Trophoblast cell (in vitro differentiated cells and primary cell): ENCODE results near the gene PRKAR1A.
A peak's percentile ranks its signal among the peaks of the same experiment; 100 is the strongest.

Source experiments
- DNase-seq, 2 donors: peaks; one replicate each; pipeline ENCODE4 v3.0.0-alpha.2; 2016
- H2AFZ ChIP-seq: 2 replicates; pipeline ENCODE4 v1.6.1; 2013; ENCODE audit warnings: low read length, moderate library complexity, mild to moderate bottlenecking; ENCODE audit not compliant: insufficient read depth, poor library complexity
- H2AK5ac ChIP-seq: 2 replicates; pipeline ENCODE4 v1.6.1; 2013; ENCODE audit warnings: mild to moderate bottlenecking, low read length
- H2BK120ac ChIP-seq: 2 replicates; pipeline ENCODE4 v1.6.1; 2013; ENCODE audit warnings: low read length, mild to moderate bottlenecking, moderate library complexity; ENCODE audit not compliant: insufficient read depth, poor library complexity
- H2BK12ac ChIP-seq: 2 replicates; pipeline ENCODE4 v1.6.1; 2013; ENCODE audit warnings: mild to moderate bottlenecking, low read length, moderate library complexity
- H2BK5ac ChIP-seq: 2 replicates; pipeline ENCODE4 v1.6.1; 2013; ENCODE audit warnings: low read length, low read depth, moderate library complexity, mild to moderate bottlenecking; ENCODE audit not compliant: poor library complexity
- H3K14ac ChIP-seq: 2 replicates; pipeline ENCODE4 v1.6.1; 2013; ENCODE audit warnings: mild to moderate bottlenecking, low read length
- H3K18ac ChIP-seq: 2 replicates; pipeline ENCODE4 v1.6.1; 2013; ENCODE audit warnings: mild to moderate bottlenecking, low read length
- H3K23ac ChIP-seq: 2 replicates; pipeline ENCODE4 v1.6.1; 2013; ENCODE audit warnings: low read length
- H3K27ac ChIP-seq: 2 replicates; pipeline ENCODE4 v1.5.1; 2013; ENCODE audit warnings: low read depth, mild to moderate bottlenecking, inconsistent platforms, low read length, moderate library complexity
- H3K27me3 ChIP-seq: 2 replicates; pipeline ENCODE4 v1.6.1; 2013; ENCODE audit warnings: inconsistent platforms, mild to moderate bottlenecking, low read length, moderate library complexity; ENCODE audit not compliant: insufficient read depth
- H3K36me3 ChIP-seq, 2 experiments: 1 replicate in 1 of 2; 2 replicates in 1 of 2; pipeline ENCODE4 v1.6.1; 2013; ENCODE audit warnings: low read length in 2 of 2, mild to moderate bottlenecking in 2 of 2, moderate library complexity in 1 of 2; ENCODE audit not compliant: insufficient read depth in 2 of 2, control insufficient read depth in 1 of 2
- H3K4ac ChIP-seq: 2 replicates; pipeline ENCODE4 v1.6.1; 2013; ENCODE audit warnings: low read depth, mild to moderate bottlenecking, low read length, moderate library complexity
- H3K4me1 ChIP-seq, 2 experiments: 1 replicate in 1 of 2; 2 replicates in 1 of 2; pipeline ENCODE4 v1.6.1; 2013; ENCODE audit warnings: low read length in 2 of 2, mild to moderate bottlenecking in 2 of 2, moderate library complexity in 1 of 2; ENCODE audit not compliant: insufficient read depth in 2 of 2, control insufficient read depth in 1 of 2
- H3K4me2 ChIP-seq: 2 replicates; pipeline ENCODE4 v1.6.1; 2013; ENCODE audit warnings: inconsistent platforms, mild to moderate bottlenecking, low read length, moderate library complexity
- H3K4me3 ChIP-seq: 2 replicates; pipeline ENCODE4 v1.5.1; 2013; ENCODE audit warnings: mild to moderate bottlenecking, low read depth, low read length, inconsistent platforms
- H3K79me1 ChIP-seq: one replicate; pipeline ENCODE4 v1.6.1; 2013; ENCODE audit warnings: low read length
- H3K79me2 ChIP-seq: 2 replicates; pipeline ENCODE4 v1.6.1; 2013; ENCODE audit warnings: low read length, mild to moderate bottlenecking; ENCODE audit not compliant: control insufficient read depth, insufficient read depth, poor library complexity
- H3K9ac ChIP-seq: 2 replicates; pipeline ENCODE4 v1.6.1; 2013; ENCODE audit warnings: mild to moderate bottlenecking, low read length
- H3K9me3 ChIP-seq: 2 replicates; pipeline ENCODE4 v1.6.1; 2013; ENCODE audit warnings: low read depth, mild to moderate bottlenecking, control low read depth, inconsistent platforms, low read length; ENCODE audit not compliant: insufficient read depth
- H4K12ac ChIP-seq: 2 replicates; pipeline ENCODE4 v1.6.1; 2013; ENCODE audit warnings: low read depth, mild to moderate bottlenecking, low read length, moderate library complexity
- H4K8ac ChIP-seq: 2 replicates; pipeline ENCODE4 v1.6.1; 2013; ENCODE audit warnings: low read depth, mild to moderate bottlenecking, low read length, moderate library complexity
- H4K91ac ChIP-seq: one replicate; pipeline ENCODE4 v1.6.1; 2013; ENCODE audit warnings: low read depth, mild to moderate bottlenecking, low read length, moderate library complexity
- WGBS: extraction: QIAGEN DNeasy Blood & Tissue Kit; methylation state at CpG from one replicate; pipeline ENCODE4 v1.1.7; 2013; ENCODE audit warnings: missing lambda C conversion rate; ENCODE audit not compliant: insufficient read length, insufficient coverage; ENCODE audit errors: extremely low coverage; 5-methylcytosine and 5-hydroxymethylcytosine counted together

Gene PRKAR1A

GRCh38 chr17:68599552-68600066 lies 87.4 kb downstream of the PRKAR1A start:
- peak overlapping the region; percentile 84 for H3K4me3 ChIP-seq
- peak overlapping the region; percentile 45 for H4K12ac ChIP-seq
- H2AFZ ChIP-seq = peak overlapping the region; percentile 75
- peak overlapping the region; percentile 78 for H4K8ac ChIP-seq
- H2BK5ac ChIP-seq = peak overlapping the region; percentile 62
- H3K27me3 ChIP-seq = no peaks in the 10 kb centered on the region
- H2AK5ac ChIP-seq = peak overlapping the region; percentile 64
- no peak for DNase-seq
- no peak overlapping the region for H3K23ac ChIP-seq
- no peaks in the 10 kb centered on the region for H3K9me3 ChIP-seq
- H3K36me3 ChIP-seq = no peaks in the 10 kb centered on the region
- peak overlapping the region; percentile 93 for H3K4ac ChIP-seq
- peak overlapping the region; percentile 100 for H3K4me2 ChIP-seq
- H3K14ac ChIP-seq = peak overlapping the region; percentile 95
- H3K18ac ChIP-seq = peak overlapping the region; percentile 93
- peak overlapping the region; percentile 83 for H2BK12ac ChIP-seq
- H3K79me2 ChIP-seq = peaks cover 16% of the 10 kb centered on the region
- H3K9ac ChIP-seq = peak overlapping the region; percentile 60
- no CpG with 5 or more reads among the region's 18 CpGs for WGBS
- H3K27ac ChIP-seq = peak overlapping the region; percentile 66
- peaks cover 20% of the 10 kb centered on the region for H3K79me1 ChIP-seq
- peaks cover 16 to 27% of the 10 kb centered on the region in 2 experiments for H3K4me1 ChIP-seq
- peak overlapping the region; percentile 93 for H2BK120ac ChIP-seq
- peak overlapping the region; percentile 92 for H4K91ac ChIP-seq

- Histone ChIP-seq H3K36me3 (no peaks in the 10 kb centered on the region), H3K14ac (peak overlapping the region; percentile 95), H2BK12ac (no peak overlapping the region), H3K4me1 (peaks cover 14 to 26% of the 10 kb centered on the region in 2 experiments), H3K18ac (peak overlapping the region; percentile 93), H3K27ac (peak overlapping the region; percentile 66), H3K4ac (peak overlapping the region; percentile 93), H3K9ac (peak overlapping the region; percentile 68), H3K79me1 (peaks cover 21% of the 10 kb centered on the region), H3K27me3 (no peaks in the 10 kb centered on the region), H3K9me3 (no peaks in the 10 kb centered on the region), H3K23ac (no peak overlapping the region), H4K12ac (peak overlapping the region; percentile 45), H4K8ac (peak overlapping the region; percentile 78), H2AFZ (peak overlapping the region; percentile 75), H2AK5ac (peak overlapping the region; percentile 64), H3K4me3 (peak overlapping the region; percentile 84), H2BK120ac (peak overlapping the region; percentile 93), H3K79me2 (peaks cover 16% of the 10 kb centered on the region), H3K4me2 (peak overlapping the region; percentile 100), H4K91ac (peak overlapping the region; percentile 92), H2BK5ac (peak overlapping the region; percentile 62)
- peak in 1 of 2 donors; percentile 40 for DNase-seq
- WGBS = no CpG with 5 or more reads among the region's 88 CpGs
Observed at GRCh38 chr17:68600067-68600930, 88.1 kb downstream of the PRKAR1A start.
